Heart right ventricle (tissue), 16 donors: ENCODE results near the gene VTN. TPM values are rescaled to one million over a fixed set of nuclear protein-coding genes. Genes with fewer than 3 reads are reported as not detected.

Experiments used
- ATAC-seq, 8 donors: fragments of 200-7000 bp; cut with Tn5 transposase; one replicate each; pipeline ENCODE4 v1.9.1; 2020; ENCODE audit warnings: mild to moderate bottlenecking in 8 of 8, moderate library complexity in 8 of 8, moderate number of reproducible peaks in 1 of 8
- DNase-seq, 2 donors: peaks; one replicate each; pipeline ENCODE4 v3.0.0-alpha.2; 2020
- H3K27ac ChIP-seq, 10 donors: fragments of 200-600 bp; sonication (generic) in 2 of 10; one replicate each; pipeline versions ENCODE4 v1.5.0 to v1.8.0; 2020 to 2022; ENCODE audit warnings: mild to moderate bottlenecking in 3 of 10
- H3K27me3 ChIP-seq, 7 donors: fragments of 200-600 bp; one replicate each; pipeline ENCODE4 v1.8.0; 2021 to 2022; ENCODE audit warnings: mild to moderate bottlenecking in 2 of 7
- H3K36me3 ChIP-seq, 9 donors: fragments of 200-600 bp; sonication (generic) in 1 of 9; one replicate each; pipeline versions ENCODE4 v1.5.0 to v1.8.0; 2020 to 2022; ENCODE audit warnings: mild to moderate bottlenecking in 2 of 9
- H3K4me1 ChIP-seq, 9 donors: fragments of 200-600 bp; sonication (generic) in 1 of 9; one replicate each; pipeline versions ENCODE4 v1.5.0 to v1.8.0; 2020 to 2022; ENCODE audit warnings: mild to moderate bottlenecking in 4 of 9
- H3K4me3 ChIP-seq, 10 donors: fragments of 200-600 bp; sonication (generic) in 2 of 10; one replicate each; pipeline versions ENCODE4 v1.5.0 to v1.8.0; 2020 to 2022; ENCODE audit warnings: mild to moderate bottlenecking in 7 of 10, moderate library complexity in 2 of 10
- H3K9me3 ChIP-seq, 11 donors: fragments of 200-600 bp in 10 of 11; sonication (generic) in 2 of 11; one replicate each; pipeline versions ENCODE4 v1.5.0 to v1.8.0; 2013 to 2022; ENCODE audit warnings: mild to moderate bottlenecking in 2 of 11, control low read depth in 1 of 11, moderate library complexity in 1 of 11
- WGBS, 2 donors: extraction: QIAGEN DNeasy Blood & Tissue Kit; methylation state at CpG; one replicate each; pipeline ENCODE4 v1.1.7; 2013; ENCODE audit warnings: inconsistent platforms in 1 of 2; 5-methylcytosine and 5-hydroxymethylcytosine counted together
- intact Hi-C, 10 donors: fragments of 100-400 bp; cut with DNase I; formaldehyde crosslinking; loops; one replicate each; pipeline versions ENCODE4 v1.11.1 to v1.14.2; 2022
- polyA plus RNA-seq, 2 donors: library from polyadenylated mRNA; stranded (reverse); fragments of 200-250 nt; gene quantifications; one replicate each; pipeline ENCODE4 v1.2.3, GENCODE V29; 2013
- total RNA-seq, 10 donors: library from RNA; stranded (reverse); fragmentation: NEBNext Ultra II Directional in 3 of 10; extraction: Animal tissue kit (Norgen Biotek cat#: 25700) in 3 of 10; gene quantifications; one replicate each; pipeline versions ENCODE4 v1.2.1 to v1.2.4, GENCODE V29; 2021 to 2023
- TF ChIP-seq, protein P1 (sequence below), 9 donors: fragments of 200-600 bp; sonication (generic) in 2 of 9; IDR thresholded peaks; one replicate each; pipeline versions ENCODE4 v1.5.0 to v1.8.0; 2021 to 2022; ENCODE audit warnings: antibody characterized with exemption in 9 of 9, mild to moderate bottlenecking in 5 of 9, moderate library complexity in 1 of 9
- donor health status: Arrhythmogenic right ventricular cardiomyopathy.
- donor health status: ischemic (EF 13 %, LVEDD 7.1; RV severe dilation, severe dysfunction).
- donor health status: healthy with polysubstance abuse.
- donor health status: DM: no; HTN: yes; CAD: no.
- donor health status: DM: no; HTN: no; CAD: no.
- donor health status: ischemic (EF 25% LVEDD 6.9; RV normal size, moderate dysfunction).
- donor health status: ischemic (EF 25% LVEDD 5.7; RV mildly dilated, moderate dysfunction).
- donor health status: healthy.
- donor health status: DM: yes; HTN: yes; CAD: no.
- donor health status: Ischemic cardiomyopathy.
- donor health status: ischemic (EF 35%, LVEDD 5.7; RV mildly dilated, moderate dysfunction).
- donor health status: nonischemic (EF 11% LVEDD 7.7; RV severe dilation, severe dysfunction).
- donor health status: DM: yes; HTN: yes; CAD: no.
- donor health status: PGD.
- donor health status: ischemic (EF 29% LVEDD 5.4; RV normal size, mild dysfunction).
- donor health status: nonischemic (EF 23%, LVEDD 6.1; RV moderate dilation, normal function).

The VTN gene
- total and polyA plus RNA-seq, 12 donors = 26.3 to 121 (median 64.8) TPM

DNA sequence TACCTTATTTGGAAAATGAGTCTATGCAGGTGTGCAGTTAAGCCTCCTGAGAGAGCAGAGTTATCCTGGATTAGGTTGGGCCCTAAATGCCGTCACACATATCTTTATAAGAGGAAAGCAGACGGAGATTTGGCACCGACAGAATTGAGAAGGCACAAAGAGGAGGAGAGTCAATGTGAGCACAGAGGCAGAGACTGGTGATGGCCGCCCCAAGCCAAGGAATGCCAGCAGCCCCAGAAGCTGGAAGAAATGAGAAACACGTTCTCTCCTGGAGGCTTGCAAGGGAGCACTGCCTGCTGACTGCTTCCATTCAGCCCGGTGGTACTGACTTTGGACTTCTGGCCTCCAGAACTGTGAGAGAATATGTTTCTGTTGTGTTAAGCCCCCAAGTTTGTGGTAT is 32.7 kb upstream of the VTN start:
- DNase-seq (no peak), ATAC-seq (no peak)
- Histone ChIP-seq H3K36me3 (peaks cover 0 to 48% (median 0%) of the 10 kb centered on the region in 9 donors), H3K4me1 (peaks cover 0 to 76% (median 22%) of the 10 kb centered on the region in 9 donors), H3K9me3 (no peaks in the 10 kb centered on the region), H3K27ac (peak overlapping the region in 1 of 10 donors; percentile 55), H3K4me3 (no peak overlapping the region), H3K27me3 (no peaks in the 10 kb centered on the region)
- TF ChIP-seq, protein P1, sequence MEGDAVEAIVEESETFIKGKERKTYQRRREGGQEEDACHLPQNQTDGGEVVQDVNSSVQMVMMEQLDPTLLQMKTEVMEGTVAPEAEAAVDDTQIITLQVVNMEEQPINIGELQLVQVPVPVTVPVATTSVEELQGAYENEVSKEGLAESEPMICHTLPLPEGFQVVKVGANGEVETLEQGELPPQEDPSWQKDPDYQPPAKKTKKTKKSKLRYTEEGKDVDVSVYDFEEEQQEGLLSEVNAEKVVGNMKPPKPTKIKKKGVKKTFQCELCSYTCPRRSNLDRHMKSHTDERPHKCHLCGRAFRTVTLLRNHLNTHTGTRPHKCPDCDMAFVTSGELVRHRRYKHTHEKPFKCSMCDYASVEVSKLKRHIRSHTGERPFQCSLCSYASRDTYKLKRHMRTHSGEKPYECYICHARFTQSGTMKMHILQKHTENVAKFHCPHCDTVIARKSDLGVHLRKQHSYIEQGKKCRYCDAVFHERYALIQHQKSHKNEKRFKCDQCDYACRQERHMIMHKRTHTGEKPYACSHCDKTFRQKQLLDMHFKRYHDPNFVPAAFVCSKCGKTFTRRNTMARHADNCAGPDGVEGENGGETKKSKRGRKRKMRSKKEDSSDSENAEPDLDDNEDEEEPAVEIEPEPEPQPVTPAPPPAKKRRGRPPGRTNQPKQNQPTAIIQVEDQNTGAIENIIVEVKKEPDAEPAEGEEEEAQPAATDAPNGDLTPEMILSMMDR (IDR thresholded peaks at IDR 0.05) = no peak
- WGBS, 2 donors = 89 to 92% methylated on average over 6 of the region's 6 CpGs
- intact Hi-C loops = loop anchor here in 1 of 10 donors (10.0 kb wide), 1 partner anchor 62 kb away; no protein-coding TSS in a partner anchor

DNA sequence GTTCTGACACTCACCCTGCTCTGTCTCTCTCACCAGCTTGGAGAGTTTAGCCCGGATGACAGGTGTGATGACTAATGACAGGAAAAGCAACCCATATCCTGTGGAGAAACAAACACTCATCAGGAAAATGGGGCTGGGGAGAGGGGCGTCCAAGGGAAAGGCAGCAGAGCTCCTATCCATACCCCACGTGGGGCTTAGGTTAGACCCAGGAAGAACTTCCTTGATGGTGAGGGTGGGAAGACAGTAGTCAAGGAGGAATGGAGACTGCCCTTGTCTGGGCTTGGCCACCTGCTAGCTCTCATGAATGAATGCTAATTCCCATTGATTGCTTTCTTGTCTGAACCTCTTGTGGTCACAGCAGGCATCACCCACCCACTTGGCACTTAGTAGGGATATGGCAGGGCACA is 32.1 kb upstream of the VTN start:
- peaks cover 0 to 53% (median 0%) of the 10 kb centered on the region in 9 donors for H3K36me3 ChIP-seq
- no peaks in the 10 kb centered on the region for H3K9me3 ChIP-seq
- intact Hi-C loops = loop anchor here in 1 of 10 donors (10.0 kb wide), 1 partner anchor 63 kb away; no protein-coding TSS in a partner anchor
- ATAC-seq (no peak), DNase-seq (no peak)
- H3K4me3 ChIP-seq = no peak overlapping the region
- no peaks in the 10 kb centered on the region for H3K27me3 ChIP-seq
- peaks cover 0 to 80% (median 22%) of the 10 kb centered on the region in 9 donors for H3K4me1 ChIP-seq
- peak overlapping the region in 1 of 10 donors; percentile 55 for H3K27ac ChIP-seq
- TF ChIP-seq, protein P1 (IDR thresholded peaks at IDR 0.05) = no peak
- 45% methylated on average over 3 of the region's 3 CpGs for WGBS, 2 donors

DNA sequence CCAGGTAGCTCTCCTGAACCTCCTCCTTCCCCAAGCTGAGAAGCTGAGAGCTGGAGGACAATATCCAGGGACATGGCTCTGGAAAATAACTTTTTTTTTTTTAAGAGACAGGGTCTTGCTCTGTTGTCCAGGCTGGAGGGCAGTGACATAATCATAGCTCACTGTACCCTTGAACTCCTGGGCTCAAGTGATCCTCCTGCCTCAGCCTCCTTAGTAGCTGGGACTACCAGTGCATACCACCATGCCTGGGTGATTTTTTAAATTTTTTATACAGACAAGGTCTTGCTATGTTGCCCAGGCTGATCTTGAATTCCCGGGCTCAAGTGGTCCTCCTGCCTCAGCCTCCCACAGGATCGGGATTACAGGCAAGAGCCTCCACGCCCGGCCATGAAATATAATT is 29.7 kb upstream of the VTN start:
- WGBS, 2 donors = 94 to 97% methylated on average over 4 of the region's 4 CpGs
- TF ChIP-seq, protein P1 (IDR thresholded peaks at IDR 0.05) = no peak
- Histone ChIP-seq H3K4me3 (no peak overlapping the region), H3K27ac (no peak overlapping the region), H3K36me3 (peaks cover 0 to 78% (median 0%) of the 10 kb centered on the region in 9 donors), H3K4me1 (peaks cover 0 to 67% (median 10%) of the 10 kb centered on the region in 9 donors), H3K27me3 (no peaks in the 10 kb centered on the region), H3K9me3 (no peaks in the 10 kb centered on the region)
- ATAC-seq (no peak), DNase-seq (no peak)
- intact Hi-C loops = loop anchor here in 1 of 10 donors (10.0 kb wide), 1 partner anchor 65 kb away; no protein-coding TSS in a partner anchor

DNA sequence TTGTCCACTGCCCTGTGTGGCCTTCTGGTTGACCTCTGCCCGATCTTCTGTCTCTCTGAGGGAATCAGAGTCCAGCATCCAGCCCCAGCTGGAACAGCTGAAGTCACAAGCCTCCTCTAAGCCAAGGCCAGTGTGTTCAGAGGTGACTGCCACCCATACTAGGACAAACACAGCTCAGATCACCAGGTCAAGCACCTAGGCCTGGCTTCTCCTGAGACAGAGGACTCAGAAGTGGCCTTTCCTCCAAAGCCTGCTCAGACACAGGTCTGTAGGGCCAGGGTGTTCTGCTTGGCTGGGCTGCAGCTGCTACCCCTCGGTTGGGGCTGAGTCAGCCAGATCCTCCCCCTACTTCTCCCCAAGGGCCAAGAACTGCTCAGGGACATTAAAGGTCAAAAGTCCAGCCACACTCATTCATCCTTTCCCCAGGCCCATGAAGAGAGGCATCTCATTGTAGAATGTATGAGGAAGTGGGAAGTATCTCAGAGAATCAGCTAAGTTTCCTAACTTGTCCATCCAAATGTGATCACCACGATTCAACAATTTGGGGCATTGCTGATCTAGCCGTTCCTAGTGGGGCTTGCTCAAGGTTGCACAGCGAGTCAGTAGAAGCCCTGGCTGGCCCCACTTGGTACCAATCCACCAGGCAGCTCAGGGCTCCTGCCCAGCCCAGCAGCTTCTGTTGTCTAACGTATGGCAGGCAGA is 28.3 kb upstream of the VTN start:
- intact Hi-C loops = no loop called here
- ATAC-seq (peak in 7 of 8 donors; percentile 11 to 65 (median 26)), DNase-seq (no peak)
- peaks cover 0 to 55% (median 6%) of the 10 kb centered on the region in 9 donors for H3K4me1 ChIP-seq
- TF ChIP-seq, protein P1 (IDR thresholded peaks at IDR 0.05) = no peak
- H3K27ac ChIP-seq = peak overlapping the region in 3 of 10 donors; percentile 2 to 44 (median 42)
- H3K9me3 ChIP-seq = no peaks in the 10 kb centered on the region
- H3K4me3 ChIP-seq = no peak overlapping the region
- WGBS, 2 donors = 65 to 73% methylated on average over 6 of the region's 6 CpGs
- H3K36me3 ChIP-seq = peaks cover 0 to 88% (median 0%) of the 10 kb centered on the region in 9 donors
- H3K27me3 ChIP-seq = no peaks in the 10 kb centered on the region
